ENCODE results near the gene RRP8. TPM values are rescaled to one million over a fixed set of nuclear protein-coding genes. Genes with fewer than 3 reads are reported as not detected.

RRP8 gene
- total and polyA plus RNA-seq, 2 donors (not counting 1 experiment from before 2014, with no cell fraction given) = 12.1 to 13.2 TPM

- TF ChIP-seq EZH2 (IDR thresholded peaks at IDR 0.05; ENCODE audit: low read length, missing control alignments) = no peak
- TF ChIP-seq CTCF (conservative IDR thresholded peaks at IDR 0.05 in 1 of 2, IDR thresholded peaks at IDR 0.05 in 1 of 2; ENCODE audit: low read depth in 1 of 2, low read length in 2 of 2) = no peak
- H3K9ac ChIP-seq (ENCODE audit: insufficient read depth, low read length) = no peak overlapping the region
- no peak overlapping the region for H3K27ac ChIP-seq (ENCODE audit: insufficient read depth, low read length)
- H2AFZ ChIP-seq (ENCODE audit: low read length) = no peak overlapping the region
- no peaks in the 10 kb centered on the region for H3K27me3 ChIP-seq (ENCODE audit: control insufficient read depth, insufficient read depth, low read length)
- peaks cover 5% of the 10 kb centered on the region for H3K79me2 ChIP-seq (ENCODE audit: control insufficient read depth, insufficient read depth, low read length)
- H3K9me3 ChIP-seq (ENCODE audit: control insufficient read depth, insufficient read depth, low read depth, low read length) = no peaks in the 10 kb centered on the region
- no peak for DNase-seq (ENCODE audit: low read depth in 2 of 2)
- no peaks in the 10 kb centered on the region for H3K36me3 ChIP-seq (ENCODE audit: control insufficient read depth, insufficient read depth, low read length)
- no peaks in the 10 kb centered on the region for H4K20me1 ChIP-seq (ENCODE audit: control insufficient read depth, extremely low read depth, insufficient read depth, low read length)
- no peak overlapping the region for H3K4me3 ChIP-seq (replicated peaks in 1 of 4; ENCODE audit: control extremely low read depth in 1 of 4, insufficient read depth in 1 of 4, low read depth in 3 of 4, low read length in 4 of 4)
- H3K4me1 ChIP-seq (ENCODE audit: control insufficient read depth, extremely low read depth, insufficient read depth, low read length) = no peaks in the 10 kb centered on the region
- H3K4me2 ChIP-seq (ENCODE audit: extremely low read depth, insufficient read depth, low read length) = no peak overlapping the region
These were observed 20.3 kb upstream of the RRP8 start for GRCh38 chr11:6623391-6624363.

GRCh38 chr11:6622261-6623171 lies 19.1 kb upstream of the RRP8 start:
- Histone ChIP-seq H3K4me2 (ENCODE audit: extremely low read depth, insufficient read depth, low read length) (no peak overlapping the region), H3K27ac (ENCODE audit: insufficient read depth, low read length) (no peak overlapping the region), H3K4me1 (ENCODE audit: control insufficient read depth, extremely low read depth, insufficient read depth, low read length) (peaks cover under 1% of the 10 kb centered on the region), H3K27me3 (ENCODE audit: control insufficient read depth, insufficient read depth, low read length) (no peaks in the 10 kb centered on the region), H3K9me3 (ENCODE audit: control insufficient read depth, insufficient read depth, low read depth, low read length) (no peaks in the 10 kb centered on the region), H4K20me1 (ENCODE audit: control insufficient read depth, extremely low read depth, insufficient read depth, low read length) (no peaks in the 10 kb centered on the region), H2AFZ (ENCODE audit: low read length) (no peak overlapping the region), H3K36me3 (ENCODE audit: control insufficient read depth, insufficient read depth, low read length) (no peaks in the 10 kb centered on the region), H3K9ac (ENCODE audit: insufficient read depth, low read length) (no peak overlapping the region), H3K4me3 (replicated peaks in 1 of 4; ENCODE audit: control extremely low read depth in 1 of 4, insufficient read depth in 1 of 4, low read depth in 3 of 4, low read length in 4 of 4) (no peak overlapping the region), H3K79me2 (ENCODE audit: control insufficient read depth, insufficient read depth, low read length) (peaks cover 7% of the 10 kb centered on the region)
- DNase-seq (ENCODE audit: low read depth in 2 of 2) = no peak
- TF ChIP-seq EZH2 (IDR thresholded peaks at IDR 0.05; ENCODE audit: low read length, missing control alignments) = no peak
- no peak for TF ChIP-seq CTCF (conservative IDR thresholded peaks at IDR 0.05 in 1 of 2, IDR thresholded peaks at IDR 0.05 in 1 of 2; ENCODE audit: low read depth in 1 of 2, low read length in 2 of 2)

GRCh38 chr11:6621711-6622211 lies 18.3 kb upstream of the RRP8 start:
- Histone ChIP-seq H3K4me3 (replicated peaks in 1 of 4; ENCODE audit: control extremely low read depth in 1 of 4, insufficient read depth in 1 of 4, low read depth in 3 of 4, low read length in 4 of 4) (no peak overlapping the region), H3K36me3 (ENCODE audit: control insufficient read depth, insufficient read depth, low read length) (peaks cover under 1% of the 10 kb centered on the region), H3K27me3 (ENCODE audit: control insufficient read depth, insufficient read depth, low read length) (no peaks in the 10 kb centered on the region), H4K20me1 (ENCODE audit: control insufficient read depth, extremely low read depth, insufficient read depth, low read length) (no peaks in the 10 kb centered on the region), H3K9ac (ENCODE audit: insufficient read depth, low read length) (no peak overlapping the region), H3K79me2 (ENCODE audit: control insufficient read depth, insufficient read depth, low read length) (peaks cover 12% of the 10 kb centered on the region), H3K27ac (ENCODE audit: insufficient read depth, low read length) (no peak overlapping the region), H2AFZ (ENCODE audit: low read length) (no peak overlapping the region), H3K4me1 (ENCODE audit: control insufficient read depth, extremely low read depth, insufficient read depth, low read length) (peaks cover 2% of the 10 kb centered on the region), H3K9me3 (ENCODE audit: control insufficient read depth, insufficient read depth, low read depth, low read length) (no peaks in the 10 kb centered on the region), H3K4me2 (ENCODE audit: extremely low read depth, insufficient read depth, low read length) (no peak overlapping the region)
- TF ChIP-seq CTCF (conservative IDR thresholded peaks at IDR 0.05 in 1 of 2, IDR thresholded peaks at IDR 0.05 in 1 of 2; ENCODE audit: low read depth in 1 of 2, low read length in 2 of 2) (no peak), EZH2 (IDR thresholded peaks at IDR 0.05; ENCODE audit: low read length, missing control alignments) (no peak)
- DNase-seq (ENCODE audit: low read depth in 2 of 2) = no peak
